GM04504 (cell line): ENCODE results near the gene NPY.

ENCODE experiments used
- DNase-seq: peaks from one replicate; pipeline ENCODE4 v3.0.0-alpha.2; 2012; ENCODE audit warnings: low read depth

NPY gene

DNA sequence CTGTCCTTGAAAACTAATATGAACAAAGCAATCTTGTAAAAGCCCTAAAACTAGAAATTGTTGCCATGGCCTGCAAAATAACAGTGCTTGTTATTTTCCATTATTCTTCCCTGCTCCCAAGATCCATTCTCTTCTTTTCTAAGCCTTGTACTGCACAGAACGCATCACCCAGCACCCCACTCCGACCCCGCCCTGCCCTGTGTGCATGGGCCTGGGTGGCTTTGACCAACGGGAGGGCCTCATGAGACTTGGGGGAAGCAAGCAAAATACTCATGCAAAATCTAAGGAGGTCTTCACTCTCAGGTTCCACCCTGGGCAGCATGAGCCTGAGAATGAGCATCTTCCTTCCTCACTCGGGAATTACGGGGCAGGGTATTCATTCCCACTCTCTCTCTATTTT is 32.4 kb downstream of the NPY start:
- DNase-seq, result no peak

DNA sequence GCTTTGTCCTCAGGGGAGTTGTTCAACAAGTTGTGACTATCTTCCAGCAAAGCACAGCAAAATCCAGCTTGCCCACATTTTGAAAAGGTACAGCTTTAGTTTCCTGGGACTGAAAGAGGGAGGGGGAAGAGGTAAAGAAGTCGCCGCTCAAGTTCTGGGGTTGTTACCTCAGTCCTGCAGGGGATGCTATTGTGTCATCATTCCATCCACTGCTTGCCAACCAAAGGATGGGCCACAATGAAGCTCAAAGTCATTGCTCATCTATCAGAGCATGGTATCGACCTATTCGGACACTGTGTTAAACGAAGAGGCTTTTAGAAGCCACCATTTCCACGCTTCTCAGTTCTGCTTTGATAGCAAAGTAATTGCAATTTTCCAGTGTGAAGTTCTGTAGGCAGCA is 34.3 kb downstream of the NPY start:
- no peak for DNase-seq

DNA sequence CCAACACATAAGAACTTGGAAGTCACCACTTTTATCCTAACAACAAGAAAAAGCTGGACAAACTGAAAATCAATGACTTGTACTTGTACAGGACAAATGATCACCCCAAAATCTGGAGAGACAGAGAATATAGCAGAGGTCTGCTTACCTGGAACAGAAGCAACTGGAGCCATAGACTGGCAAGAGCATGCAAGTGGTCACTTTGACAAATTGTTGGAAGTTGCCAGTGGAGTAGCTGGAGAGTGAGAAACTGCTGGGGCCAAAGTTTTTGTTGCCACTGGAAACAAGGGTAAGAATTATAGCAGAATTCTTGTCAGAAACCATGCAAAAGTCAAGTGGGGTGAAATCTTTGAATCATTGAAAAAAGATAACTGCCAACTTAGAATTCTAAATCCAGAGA is 35.2 kb downstream of the NPY start:
- DNase-seq, result no peak

DNA sequence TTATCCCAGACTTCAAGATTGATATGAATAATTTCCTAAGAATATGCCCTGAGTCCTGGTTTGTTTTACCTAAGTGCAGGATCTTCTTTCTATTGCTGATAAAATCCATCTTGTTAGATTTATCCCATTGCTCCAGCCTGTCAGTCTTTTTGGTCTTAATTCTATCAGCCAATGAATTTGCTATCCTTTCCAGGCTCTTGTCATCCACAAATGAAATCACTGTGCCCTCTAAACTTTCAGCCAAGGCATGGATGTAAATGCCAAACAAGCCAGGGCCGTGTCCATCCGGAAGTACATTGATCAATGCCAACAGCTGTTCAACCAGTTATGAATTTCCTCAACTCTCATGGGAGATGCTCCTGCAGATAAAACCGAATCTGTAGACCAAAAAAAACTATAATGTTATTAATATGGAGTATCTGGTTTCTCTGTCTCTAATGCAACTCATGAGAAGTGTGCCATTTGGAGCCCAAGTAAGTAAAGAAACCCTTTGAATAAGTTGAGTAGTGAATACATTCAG is 40.0 kb downstream of the NPY start:
- no peak for DNase-seq

DNA sequence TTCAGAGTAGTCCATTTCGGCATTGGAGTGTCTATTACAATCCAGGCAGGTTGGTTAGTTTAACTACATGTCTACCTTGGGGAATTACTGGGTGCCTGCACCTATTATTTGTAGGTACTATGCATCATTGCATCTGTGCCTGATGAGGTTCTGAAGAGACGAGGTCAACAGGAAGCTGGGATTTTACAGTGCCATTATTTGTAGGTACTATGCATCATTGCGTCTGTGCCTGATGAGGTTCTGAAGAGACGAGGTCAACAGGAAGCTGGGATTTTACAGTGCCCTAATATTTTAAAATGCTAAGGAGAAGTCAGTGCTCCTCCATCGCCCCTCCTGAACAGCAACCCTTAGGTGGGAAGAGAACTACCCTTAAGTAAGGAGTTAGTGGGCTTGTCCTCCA is 41.7 kb downstream of the NPY start:
- no peak for DNase-seq

DNA sequence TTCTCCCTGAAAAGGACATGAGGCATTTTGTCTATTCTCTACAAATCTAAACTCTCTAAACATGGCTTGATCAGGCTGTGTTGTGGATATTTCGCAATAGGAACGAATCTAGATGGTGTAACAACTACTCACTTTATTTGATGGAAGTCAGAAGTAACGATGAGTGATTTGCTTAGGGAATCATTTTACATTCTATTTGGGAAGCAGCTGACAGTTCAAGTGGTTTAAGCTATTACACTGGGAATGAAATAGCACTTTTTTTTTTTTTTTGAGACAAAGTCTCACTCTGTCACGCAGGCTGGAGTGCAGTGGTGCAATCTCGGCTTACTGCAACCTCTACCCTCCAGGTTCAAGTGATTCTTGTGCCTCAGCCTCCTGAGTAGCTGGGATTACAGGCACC is 44.1 kb downstream of the NPY start:
- no peak for DNase-seq

DNA sequence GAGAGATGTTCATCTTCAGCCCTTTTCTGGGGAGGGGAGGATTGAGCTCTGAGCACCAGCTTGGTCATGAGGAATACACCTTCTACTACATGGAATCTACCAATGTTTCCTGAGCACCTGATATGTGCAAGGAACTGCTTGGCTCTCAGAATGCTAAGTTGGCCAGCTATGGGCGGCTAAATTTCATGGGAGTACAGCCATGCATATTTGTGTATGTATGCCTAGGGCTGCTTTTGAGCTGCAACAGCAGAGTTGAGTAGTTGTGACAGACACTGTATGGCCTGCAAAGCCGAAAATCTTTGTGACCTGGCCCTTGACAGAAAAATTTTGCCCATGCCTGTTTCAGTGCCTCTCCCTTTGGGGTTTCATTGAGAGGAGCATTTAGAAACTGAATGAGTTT is 44.9 kb downstream of the NPY start:
- DNase-seq, result no peak

DNA sequence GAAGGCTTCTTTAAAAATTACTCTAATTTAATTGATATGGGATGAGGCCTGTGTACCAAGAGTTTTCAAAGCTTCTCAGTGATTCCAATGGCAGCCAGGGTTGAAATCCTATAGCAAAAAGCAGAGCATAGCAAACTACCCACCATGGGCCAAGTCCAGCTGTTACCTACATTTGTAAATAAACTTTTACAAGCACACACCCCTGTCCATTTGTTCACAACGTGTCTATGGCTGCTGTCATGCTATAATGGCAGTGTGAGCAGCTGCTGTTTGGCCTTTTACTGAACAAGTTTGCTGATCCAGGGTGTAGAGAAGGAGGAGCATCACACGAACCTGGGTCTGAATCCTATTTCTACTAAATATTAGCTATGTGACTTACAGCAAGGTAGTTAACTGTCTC is 50.0 kb downstream of the NPY start:
- DNase-seq, result no peak

DNA sequence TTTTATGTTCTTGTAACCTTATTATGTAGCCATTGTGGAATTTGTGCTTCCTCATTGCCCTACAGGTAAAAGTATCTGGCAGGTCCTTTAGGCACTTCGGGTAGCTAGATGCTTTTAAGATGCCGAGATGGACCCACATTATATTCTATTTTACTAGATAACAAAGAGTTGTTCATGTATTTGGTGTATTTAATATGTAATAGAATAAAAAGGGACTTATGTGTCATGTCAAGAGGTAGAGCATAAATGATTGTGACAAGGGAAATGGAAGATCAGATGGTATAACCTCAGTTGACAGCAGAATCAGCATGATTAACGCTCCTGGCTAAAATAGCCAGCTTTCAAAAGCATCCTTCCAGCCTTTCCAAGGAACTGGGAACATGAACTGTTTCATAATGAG is 50.6 kb downstream of the NPY start:
- no peak for DNase-seq

DNA sequence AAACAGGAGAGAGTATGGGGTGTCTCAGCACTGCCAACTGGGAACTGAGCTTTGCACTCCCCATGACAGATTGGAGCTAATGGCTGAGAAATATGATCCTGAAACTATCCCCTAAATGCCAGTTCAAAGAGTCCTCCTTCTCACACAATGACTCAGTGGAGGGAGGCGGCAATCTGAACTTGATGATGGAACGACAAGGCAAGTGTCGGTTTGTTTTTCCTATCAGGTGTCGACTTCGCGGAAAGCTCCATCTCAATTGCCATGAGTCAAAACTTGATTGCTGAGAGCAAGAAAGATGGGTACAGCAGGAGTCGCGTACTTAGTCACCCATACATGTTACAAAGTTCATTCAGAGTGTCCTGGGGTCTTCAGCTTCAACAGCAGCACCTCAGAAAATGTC is 52.5 kb downstream of the NPY start:
- no peak for DNase-seq

DNA sequence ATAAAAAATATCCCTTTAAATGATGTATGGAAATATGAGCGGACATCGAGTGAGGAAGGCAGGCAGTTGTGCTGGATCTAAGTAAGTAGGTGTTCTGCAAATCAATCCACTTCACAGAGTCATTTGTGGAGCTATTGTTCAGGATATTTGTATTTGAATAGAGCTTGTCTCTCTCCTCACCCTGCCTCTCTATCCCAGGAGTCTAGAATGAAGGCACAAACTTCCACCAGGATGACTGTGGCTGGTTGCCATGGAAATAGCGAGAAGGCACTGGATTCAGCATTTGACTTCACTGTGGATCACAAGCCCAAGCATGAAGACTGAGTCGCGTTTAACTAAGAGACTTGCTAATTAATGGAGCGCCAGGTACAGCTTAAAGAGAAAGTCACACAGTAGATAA is 53.2 kb downstream of the NPY start:
- DNase-seq, result no peak

DNA sequence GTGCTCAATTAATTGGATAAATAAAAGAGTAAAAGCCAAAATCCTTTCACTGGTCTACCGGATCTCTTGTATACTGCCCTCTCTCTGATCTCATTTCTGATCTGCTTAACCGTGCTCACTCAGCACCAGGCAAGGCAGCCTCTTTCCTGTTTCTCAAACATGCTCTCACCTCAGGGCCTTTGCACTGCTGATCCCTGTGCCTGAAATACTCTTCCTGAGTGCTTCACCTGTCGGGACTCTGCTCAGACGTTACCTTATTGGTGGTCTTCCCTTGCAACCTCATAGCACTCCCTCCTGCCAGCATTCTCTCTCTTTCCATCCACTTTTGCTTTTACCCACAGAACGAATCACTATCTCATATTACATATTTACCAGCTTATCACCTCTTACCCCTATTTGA is 55.6 kb downstream of the NPY start:
- no peak for DNase-seq

DNA sequence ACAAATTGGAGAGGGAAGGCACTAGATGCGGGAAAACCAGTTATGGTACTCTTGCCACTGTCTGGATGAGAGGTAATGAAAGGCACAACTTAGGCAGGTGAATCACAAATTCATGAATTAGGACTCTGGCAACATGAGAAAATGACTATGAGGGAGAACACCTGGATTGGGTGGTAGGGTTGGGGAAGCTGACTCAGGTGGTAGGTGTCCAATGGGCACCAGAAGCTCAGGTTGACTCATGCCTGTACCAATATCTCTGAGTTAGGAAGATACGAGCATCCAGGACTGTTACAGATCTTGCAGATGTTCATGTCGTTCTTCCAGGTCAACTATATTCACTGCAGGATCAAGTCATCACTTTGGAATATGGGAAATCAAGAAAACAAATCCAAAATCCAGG is 56.7 kb downstream of the NPY start:
- DNase-seq, result no peak
